NCI-H524 (cell line): ENCODE measurements around the gene ARID1B.

Source experiments
- DNase-seq, 2 experiments: peaks; one replicate each; lab custom pipeline; 2025; lab: John Stamatoyannopoulos, UW

Gene ARID1B

DNA sequence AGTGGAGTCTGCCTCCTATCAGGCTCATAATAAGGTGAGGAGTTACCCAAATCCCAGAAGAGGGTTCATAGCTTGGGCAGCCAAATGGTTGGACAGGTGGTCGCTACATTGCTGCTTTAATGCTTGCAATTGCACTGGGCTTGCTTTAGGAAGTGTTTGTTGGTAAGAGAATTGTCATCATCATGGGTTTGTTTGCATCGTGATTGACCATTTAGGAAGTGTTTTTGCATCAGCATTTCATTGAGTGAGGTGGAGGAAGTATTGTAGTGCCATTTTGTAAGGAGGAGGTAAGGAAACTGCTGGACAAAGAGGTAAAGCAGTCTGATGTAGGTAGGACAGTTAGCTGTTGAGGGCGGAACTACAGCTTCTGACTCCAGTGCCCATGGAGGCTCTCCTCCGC lies 101.5 kb downstream of the ARID1B start:
- DNase-seq, result peak in 1 of 2 experiments; percentile 33

DNA sequence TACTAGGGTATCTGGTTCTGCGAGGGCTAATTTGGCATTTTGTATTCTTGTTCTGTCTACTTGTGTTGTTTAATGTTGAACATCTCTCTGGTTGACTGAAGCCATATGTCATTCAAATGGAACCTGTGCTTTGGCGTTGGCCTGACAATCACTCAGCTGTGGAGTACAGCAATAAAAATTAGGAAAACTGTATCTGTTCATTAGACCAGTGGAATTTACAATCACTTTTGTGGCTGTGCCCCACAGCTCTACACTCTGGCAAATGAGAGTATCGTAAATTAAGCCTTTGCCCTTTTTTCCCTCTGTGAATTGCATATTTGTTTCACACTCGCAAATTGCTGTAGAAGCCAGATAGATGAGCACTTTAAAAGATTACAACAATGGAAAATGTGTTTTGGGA lies 102.0 kb downstream of the ARID1B start:
- DNase-seq, result peak in 1 of 2 experiments; percentile 53

DNA sequence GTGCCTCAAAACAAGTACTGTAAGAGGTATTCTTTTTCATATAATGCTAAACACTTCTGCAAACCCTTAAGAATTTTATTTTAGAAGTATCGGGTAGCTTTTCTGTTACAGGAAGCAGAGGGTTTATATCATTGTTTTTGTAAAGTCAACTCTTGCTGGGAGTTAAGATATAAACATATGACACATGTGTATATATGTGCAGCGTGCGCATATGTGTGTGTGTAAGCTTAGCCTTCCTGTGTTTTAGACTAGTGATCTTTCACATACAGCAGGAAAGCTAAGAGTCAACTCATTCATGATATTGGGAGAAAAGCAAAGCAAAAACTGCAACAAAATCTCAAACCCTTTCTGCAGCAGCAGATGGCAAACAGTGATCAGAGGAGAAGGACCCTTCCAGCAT lies 102.4 kb downstream of the ARID1B start:
- no peak for DNase-seq

GRCh38 chr6:156880913-156881312 lies 103.7 kb downstream of the ARID1B start:
- no peak for DNase-seq

DNA sequence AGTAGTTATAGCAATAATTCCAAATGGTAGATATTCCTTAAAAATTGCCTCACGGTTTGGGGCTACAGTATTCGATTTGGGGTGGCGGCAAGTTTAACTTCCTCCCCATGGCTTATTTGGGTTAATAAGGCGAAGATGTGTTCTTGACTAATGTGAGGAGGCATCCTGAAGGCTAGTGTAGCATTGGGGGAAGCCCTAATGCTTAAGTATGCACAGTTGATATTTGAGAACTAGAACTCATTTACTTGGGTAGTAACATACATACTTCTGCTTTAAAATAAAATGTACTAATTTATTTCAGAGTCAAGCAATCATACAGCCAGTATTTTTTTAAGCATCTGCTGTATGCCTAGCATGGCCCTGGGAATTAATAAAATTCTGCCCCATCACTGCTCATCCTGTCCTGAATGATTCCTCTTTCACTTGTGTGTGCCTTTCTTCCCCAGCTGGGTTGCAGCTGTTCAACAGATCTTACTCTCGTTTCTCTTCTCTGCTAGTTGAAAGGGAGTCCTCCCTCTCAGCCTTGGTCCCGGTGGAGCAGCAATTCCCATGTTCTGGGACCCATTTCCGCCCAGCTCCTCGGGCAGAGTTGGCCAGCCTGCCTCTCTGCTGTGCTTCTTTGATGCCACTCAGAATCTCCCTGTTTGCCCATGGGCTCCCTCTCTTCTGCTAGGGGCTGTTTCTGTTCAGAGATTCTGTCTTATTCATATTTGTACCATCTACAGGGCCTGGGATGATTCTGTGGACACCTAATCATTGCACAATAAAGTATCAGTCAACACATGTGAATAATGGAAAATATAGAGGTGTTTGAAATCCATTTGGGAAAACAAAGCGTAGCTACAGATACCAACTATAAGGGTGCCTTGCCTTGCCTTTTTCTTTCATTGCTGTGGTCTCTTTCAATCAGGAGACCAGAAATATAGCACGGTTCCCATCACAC lies 104.8 kb downstream of the ARID1B start:
- DNase-seq, result no peak

- DNase-seq, result no peak
Measured at GRCh38 chr6:156883497-156884252, 106.5 kb downstream of the ARID1B start.

GRCh38 chr6:156884306-156884705 lies 107.1 kb downstream of the ARID1B start:
- DNase-seq, result peak; percentile 85 to 94

- DNase-seq, result no peak
Measured at GRCh38 chr6:156885562-156885961, 108.4 kb downstream of the ARID1B start.

- no peak for DNase-seq
Measured at GRCh38 chr6:156886409-156886808, 109.2 kb downstream of the ARID1B start.

DNA sequence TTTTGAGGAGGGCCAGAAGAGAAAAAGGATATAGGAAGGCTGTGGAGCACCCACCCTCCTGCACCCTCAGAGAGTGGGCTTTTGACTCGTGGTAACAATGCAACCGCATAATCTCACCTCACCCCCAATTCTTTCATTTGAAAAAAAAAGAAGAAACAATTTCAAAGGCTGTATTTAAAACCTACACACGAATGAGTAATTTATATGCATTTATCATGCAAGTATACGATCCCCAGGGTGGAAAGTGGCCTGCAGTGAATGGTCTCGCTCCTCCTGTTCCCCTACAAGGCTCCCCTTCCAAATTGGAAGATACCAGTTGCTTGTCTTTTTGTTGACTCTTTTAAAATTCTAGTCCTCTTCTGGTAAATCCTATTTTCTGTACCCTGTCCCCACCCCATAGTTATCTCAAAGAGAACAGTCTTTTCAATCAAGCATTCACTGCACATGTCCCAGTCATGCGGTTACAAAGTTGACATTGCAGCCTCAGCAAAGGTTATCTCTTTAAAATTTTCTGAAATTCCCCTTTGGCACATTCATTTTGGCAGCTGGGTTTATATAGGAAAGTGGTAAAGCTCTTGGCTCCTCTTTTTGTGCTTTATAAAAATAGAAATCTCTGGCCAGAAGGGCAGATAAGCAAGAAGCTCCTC lies 110.6 kb downstream of the ARID1B start:
- no peak for DNase-seq

DNA sequence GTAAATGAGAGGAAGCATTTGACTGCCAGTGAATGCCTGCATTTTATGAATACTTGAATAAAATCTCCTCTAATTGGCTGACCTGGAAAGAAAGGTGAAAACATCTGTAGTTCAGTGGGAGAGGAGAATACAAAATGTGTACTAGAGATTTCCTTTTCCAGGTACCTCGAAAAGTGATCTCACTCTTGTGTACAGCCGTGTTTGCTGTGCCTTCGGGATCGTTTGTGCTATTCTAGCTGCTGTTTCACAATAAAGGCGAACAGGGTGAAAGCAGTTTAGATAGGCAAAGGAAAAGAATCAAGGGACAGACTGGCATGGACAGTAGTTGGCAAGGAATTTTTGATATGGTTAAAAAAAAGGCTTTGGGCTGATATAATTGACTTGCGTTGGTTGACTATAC lies 112.3 kb downstream of the ARID1B start:
- no peak for DNase-seq

GRCh38 chr6:156889986-156890385 lies 112.8 kb downstream of the ARID1B start:
- no peak for DNase-seq

- no peak for DNase-seq
Measured at GRCh38 chr6:156890627-156891314, 113.6 kb downstream of the ARID1B start.

- DNase-seq, result no peak
Measured at GRCh38 chr6:156897907-156898531, 120.8 kb downstream of the ARID1B start.

GRCh38 chr6:156899071-156899470 lies 121.9 kb downstream of the ARID1B start:
- no peak for DNase-seq

GRCh38 chr6:156899532-156900135 lies 122.5 kb downstream of the ARID1B start:
- no peak for DNase-seq

GRCh38 chr6:156900292-156900691 lies 123.1 kb downstream of the ARID1B start:
- peak; percentile 8 to 44 for DNase-seq

- no peak for DNase-seq
Measured at GRCh38 chr6:156901309-156902019, 124.3 kb downstream of the ARID1B start.

DNA sequence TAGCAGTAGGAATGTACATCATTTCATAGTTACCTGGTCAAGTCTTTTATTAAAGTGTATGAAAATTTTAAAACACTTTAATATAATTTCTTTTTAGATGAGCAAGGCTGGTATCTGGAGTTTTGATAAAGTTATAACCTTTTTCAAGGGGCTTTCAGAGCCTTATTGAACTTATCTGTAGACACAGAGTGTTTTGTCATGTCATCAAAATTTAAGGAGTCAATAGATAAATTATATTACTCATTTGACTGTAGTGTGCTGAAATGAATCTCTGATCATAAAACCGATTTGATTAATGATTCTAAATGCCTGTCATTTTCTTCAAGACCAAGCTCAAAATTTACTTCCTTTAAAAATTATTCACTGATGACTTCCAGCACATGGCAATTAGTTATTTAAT lies 125.6 kb downstream of the ARID1B start:
- no peak for DNase-seq
